ENCODE measurements around the gene SLC9A9.

Gene SLC9A9

DNA sequence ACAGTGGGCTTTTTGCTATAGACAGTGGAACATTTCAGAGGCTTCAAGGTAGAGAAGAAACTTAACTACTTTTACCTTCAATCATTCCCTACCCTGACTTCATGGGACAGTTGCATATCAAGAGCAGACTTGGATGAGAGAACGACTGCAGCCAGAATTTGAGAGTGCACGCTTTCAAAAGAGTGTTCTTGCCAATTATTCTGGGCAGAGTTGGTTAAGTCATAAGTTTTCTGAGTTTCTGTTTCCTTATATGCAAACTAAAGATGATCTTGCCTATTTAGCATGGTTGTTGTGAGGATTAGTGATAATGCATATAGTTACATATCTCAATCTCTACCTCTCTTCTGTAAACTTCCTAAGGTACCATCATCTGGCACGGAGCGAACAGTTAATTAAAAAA, 7.6 kb downstream of the SLC9A9 start:
- DNase-seq: no peak

DNA sequence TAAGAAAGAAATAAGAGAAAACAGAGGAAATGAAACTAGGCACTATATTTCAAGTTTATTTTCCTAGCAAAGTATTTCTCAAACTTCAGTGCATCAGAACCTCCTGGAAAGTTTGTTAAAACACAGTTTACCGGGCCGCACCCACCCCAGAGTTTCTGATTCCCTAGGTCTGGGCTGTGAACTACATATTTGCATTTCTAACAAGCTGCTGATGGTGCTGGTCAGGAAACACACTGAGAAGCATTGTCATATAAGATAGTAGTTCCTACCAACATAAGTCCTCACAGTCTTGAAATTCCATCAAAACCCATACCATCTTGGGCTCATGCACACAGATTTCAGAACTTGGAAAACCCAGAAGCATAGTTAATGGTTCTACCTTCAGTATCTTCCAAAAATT, 8.3 kb downstream of the SLC9A9 start:
- DNase-seq: no peak

DNA sequence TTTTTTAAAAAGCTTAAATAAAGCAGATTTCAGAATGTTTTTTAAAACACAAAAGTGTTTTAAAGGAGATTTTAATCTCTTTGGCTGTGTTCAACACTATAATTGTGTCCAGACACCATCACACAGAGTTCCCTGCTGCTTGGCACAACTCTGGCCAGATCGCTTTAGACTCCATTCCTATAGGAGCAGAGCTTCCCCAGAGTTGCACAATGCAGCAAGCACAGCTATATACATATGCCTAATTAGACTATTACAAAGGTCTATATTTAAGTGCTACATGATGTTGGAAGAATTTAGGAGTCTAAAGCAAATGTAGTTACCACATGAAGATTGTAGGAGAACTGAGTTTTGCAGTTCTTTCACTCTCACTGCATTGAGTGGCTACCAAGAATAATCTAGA, 11.2 kb downstream of the SLC9A9 start:
- DNase-seq: no peak

DNA sequence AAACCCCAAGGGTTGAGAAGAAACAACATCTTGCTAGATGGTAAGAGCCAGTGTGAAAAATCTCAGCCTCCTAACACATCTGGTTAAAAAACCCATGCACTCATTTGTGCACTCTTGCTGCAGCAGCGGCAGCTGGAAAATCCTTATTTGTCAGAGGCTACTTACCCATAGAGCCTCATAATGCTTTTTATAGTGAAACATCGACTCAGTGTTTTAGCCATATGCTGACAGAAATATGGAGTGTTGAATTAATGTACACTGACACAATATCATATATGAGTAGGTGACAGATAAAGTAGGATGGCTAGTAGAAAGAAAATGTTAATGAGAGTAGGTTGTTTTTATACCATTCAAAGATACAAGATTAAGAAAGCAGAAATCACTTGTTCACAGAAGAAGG, 13.0 kb downstream of the SLC9A9 start:
- no peak for DNase-seq

DNA sequence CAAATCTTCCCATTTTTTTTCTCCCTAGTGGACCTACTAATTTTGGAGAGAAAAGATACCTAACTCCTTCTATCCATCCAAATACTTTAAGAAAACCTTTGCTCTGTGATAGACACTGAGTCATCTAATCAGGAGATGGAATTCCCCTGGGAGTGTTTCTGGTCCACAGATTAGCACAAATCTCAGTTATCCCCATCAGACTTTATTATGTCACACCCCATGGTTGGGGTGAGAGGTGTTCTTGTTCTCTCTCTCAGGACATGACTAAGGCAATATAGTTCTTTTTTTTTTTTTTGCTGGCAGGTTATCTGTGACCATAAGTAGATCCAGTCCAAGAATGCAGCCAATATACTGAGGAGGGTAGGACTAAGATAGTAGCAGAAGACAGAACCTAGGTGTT, 15.8 kb downstream of the SLC9A9 start:
- DNase-seq: no peak

DNA sequence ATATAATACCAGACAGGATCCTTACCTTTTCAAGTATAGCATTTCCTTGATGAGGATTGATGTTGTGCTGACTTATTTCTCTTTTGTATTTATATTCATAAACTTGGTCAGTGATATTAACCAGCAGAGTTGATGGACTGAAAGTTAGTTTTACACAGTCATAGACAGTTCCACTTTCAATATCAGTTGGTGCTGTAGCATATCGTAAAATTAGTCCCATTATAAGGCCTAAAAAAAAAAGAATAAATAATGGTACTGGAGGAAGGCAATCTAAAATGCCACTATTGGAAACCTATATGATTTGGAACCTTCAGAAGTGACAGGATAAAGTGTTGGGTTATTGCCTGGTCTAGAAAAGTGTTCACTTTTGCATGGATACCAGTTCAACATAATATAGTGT, 16.3 kb downstream of the SLC9A9 start:
- no peak for DNase-seq

DNA sequence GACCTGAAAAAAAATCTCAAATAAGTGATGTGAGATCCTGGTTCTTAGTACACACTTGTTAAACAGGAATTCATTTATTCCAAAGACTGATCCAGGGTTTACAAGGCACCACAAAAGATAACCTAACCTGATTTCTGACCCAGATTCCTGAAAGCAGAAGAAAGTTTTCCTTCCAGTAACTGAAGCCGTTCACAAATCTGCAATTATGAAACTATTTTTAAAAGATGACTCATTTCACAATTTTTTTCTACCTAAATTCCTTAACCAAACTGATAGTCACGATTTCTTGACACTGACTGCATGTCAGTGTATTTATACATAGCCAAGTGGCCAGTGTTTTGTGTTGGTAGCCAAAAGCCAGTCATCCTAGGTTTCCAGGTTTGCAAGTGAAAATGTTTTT, 17.1 kb downstream of the SLC9A9 start:
- DNase-seq: no peak

DNA sequence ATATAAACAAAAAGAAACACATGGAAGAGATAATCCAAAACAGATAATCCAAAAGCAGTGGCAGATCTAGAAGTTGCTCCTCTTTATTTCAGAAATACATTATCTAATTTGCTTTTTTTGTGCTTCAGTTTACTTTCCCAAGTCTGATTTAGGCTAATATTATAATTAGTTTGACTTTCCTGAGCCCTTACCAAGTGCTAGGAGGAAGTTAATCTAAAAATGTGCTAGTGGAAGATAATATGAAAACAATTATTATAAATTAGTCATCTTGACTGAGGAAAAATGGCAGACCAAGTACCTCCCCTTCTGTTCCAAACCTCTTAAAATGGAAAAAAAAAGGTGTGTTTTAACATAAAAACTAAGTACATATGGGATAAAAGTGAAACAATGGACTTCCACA, 17.5 kb downstream of the SLC9A9 start:
- no peak for DNase-seq

DNA sequence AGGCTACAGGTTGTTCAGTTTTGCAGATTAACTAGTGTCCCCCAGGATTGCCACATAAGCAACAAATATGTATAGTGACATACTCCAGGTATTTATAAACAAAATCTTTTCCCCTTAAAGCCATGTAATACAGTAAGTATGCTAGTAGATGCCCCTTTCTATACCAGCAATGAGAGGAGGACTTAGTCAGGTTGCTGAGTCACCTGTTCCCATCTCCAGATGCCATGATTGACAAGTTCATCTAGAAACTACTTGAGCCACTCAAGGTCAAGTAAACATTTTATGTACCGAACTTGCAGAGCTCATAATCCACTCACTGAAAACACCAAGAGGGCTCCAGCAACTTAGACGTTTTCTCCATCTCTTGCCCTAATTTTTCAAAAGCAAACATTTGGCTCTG, 18.2 kb downstream of the SLC9A9 start:
- no peak for DNase-seq

DNA sequence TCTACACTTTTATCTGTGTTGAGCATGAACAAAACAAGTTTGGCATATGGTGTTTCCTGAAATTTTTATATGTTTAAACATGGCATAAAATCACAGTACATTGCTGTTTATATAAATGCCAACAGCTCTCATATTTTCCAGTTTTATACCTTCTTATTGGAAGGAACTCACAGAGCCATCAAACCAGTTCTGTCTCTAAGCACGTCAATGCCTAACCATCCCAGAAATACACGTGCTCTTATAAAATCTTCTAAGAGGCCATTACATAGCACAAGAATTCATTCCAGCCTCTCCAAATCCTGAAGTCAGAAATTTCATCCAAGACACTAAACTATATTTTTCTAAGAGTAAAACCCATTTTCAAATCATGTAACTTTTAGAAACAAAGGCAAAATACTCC, 20.8 kb downstream of the SLC9A9 start:
- no peak for DNase-seq

DNA sequence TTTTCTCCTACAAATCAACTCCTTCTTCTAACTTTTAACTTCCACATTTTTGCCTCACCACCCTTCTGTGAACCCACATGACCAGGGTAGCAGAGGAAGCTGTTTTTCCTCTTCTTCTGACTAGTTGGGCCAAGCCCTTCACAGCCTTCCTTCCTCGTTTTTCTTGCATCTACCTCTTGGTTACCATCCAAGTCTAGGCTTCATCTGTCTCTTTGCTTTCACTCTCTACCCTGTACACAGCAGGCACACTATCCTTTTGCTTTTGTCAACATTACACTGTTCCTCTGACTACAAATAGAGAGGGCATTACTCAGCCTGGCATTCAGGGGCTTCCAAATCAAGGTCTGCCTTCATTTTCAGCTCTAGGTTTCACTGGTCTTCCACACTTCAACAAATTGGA, 22.0 kb downstream of the SLC9A9 start:
- DNase-seq: no peak

DNA sequence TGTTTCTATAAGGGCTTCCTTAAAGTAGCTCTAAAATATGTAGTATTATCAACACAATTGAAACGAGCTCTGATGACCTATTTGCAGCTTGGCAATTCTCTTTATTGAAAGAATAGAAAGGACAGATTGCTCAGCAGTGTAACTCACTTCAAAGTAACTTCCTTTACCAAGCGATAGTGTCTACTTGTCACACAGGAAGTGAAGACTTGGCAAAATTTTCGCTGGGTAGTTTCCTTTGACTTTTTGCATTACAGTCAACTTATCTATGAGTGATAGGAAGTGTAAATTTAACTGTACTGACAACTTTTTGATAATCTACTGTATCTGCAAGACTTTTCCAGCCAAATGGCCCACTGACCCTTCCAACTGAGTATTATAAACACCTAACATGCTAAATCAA, 22.8 kb downstream of the SLC9A9 start:
- no peak for DNase-seq

DNA sequence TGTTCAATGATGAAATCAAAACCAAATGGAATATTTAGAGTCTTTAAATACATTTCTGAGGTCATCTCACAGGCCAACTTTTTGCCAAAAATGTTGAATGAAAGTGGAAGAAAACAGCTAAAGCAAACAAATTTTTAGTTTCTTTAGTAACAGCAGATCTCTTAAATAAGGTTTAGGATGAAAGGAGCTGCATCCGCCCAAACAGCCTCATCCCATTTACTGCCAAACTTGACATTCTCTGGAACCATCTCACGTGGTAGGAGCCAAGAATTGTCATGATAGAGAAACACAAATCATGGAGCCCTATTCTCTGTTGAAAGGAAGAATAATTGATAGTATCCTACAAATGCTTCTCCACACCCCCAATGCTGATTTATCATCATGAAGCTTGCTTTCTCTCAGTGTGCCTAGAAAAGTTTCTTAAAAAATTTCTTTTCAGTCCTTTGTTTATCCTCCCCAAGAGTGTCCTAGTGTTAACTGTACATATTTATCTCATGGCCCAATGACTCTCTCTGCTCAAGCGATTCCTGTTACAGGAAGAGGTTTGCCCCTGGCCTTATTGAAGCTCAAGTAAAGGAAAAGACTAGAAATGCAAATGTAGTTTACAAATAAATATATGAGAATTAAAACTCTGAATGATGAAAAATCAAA, 23.4 kb downstream of the SLC9A9 start:
- no peak for DNase-seq

DNA sequence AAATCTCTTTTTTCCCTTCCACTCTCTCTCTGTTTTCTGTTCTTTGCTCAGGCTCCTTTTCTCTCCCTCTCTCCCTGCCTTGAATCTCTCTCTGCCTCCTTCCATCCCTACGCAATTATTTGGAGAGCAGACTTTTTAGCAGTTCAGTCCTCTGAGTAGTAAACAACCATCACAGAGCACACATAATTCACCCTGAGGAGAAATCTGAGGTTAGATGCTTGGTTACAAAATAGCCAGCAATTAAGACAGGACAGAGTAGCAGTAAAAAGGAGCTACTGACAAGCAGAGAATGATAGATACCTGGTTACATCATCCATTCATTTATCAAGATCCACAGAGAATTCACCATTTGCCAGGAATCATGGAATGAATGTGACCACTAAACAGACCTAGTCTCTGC, 25.5 kb downstream of the SLC9A9 start:
- DNase-seq: no peak

DNA sequence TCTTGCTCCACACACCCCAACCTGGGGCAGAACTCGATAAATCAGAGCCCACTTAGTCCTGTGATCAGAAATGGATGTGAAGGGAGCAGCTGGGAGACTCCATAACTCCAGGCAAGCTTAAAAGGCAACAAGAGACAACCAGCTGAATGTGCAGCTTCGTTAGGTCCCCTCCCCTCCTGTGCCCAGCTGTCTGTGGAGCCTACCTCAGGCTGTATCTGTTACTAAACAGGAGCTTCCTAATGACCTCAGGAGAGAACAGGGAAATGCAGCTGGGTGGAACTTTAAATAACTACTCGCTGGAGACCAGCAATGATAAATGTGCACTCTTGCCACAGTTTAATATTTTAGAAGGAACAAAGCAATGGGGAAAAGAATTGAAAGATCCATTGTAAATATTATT, 25.9 kb downstream of the SLC9A9 start:
- no peak for DNase-seq

DNA sequence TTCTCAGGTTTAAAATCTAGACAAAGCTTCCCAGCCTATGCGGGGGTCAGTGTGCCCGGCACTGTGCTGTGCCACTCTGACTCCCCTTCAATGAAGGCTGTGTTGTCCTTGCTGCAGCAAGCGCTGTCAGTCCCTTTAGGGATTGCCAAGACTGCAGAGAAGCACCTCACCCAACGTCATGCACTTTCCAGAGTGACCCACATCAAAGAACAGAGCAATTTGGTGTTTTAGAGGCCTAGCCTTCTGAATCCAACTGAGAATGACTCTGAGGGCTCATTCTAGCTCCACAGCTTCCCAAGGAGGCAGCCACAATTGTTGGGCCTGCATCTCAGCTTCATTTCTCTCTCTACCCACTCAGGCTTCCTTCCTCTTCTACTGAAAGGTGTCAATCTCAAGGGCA, 26.4 kb downstream of the SLC9A9 start:
- no peak for DNase-seq

DNA sequence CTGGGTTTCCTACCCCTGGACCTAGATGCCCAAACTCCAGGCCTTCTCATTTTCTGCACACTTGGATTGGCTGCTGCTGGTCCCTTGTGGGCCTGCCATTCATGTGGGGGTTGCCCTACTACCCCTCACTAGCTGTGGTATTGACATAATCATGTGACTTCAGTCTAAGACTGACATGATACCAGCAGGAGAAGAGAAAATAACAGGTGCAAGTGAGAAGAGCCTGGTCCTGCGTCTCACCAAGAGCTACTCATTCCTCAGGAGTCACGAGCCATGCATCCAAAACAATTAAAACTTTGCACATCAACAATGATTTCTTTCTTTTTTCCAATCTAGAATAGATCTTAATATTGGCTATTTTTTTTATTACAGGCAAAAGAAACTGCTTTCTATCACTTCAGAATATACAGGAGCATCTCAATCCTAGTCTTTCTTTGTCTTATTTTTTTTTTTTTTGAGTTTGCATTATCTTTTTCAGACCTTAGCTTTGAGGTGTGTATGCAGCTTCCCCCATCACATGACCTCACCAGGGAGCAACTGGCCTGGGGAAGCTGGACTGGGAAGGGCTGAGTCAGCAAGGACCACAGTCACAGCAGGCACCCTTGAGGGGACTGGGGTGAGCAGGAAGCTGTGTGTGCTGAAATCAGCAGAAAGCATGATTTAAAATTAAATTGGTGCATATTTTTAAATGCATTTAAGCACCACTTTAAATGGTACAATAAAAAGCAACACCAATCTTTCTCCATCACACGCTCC, 27.6 kb downstream of the SLC9A9 start:
- DNase-seq: no peak

DNA sequence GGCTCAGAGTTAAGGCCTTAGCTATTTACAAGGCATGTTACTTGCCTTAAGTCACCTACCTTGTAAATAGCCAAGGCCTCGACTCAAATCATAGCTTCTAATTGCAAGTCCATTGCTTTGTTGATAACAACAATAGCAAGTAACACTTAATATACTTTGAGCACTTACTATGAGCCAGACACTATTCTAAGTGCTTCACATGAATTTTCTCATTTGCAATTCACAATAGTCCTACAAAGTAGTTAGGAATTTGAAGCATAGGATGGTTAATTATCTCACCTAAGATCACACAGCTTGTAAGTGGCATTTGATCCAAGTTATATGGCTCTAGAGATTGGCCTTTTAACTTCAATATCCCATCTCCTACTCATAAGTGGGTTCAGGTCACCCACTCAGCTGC, 28.4 kb downstream of the SLC9A9 start:
- DNase-seq: no peak

DNA sequence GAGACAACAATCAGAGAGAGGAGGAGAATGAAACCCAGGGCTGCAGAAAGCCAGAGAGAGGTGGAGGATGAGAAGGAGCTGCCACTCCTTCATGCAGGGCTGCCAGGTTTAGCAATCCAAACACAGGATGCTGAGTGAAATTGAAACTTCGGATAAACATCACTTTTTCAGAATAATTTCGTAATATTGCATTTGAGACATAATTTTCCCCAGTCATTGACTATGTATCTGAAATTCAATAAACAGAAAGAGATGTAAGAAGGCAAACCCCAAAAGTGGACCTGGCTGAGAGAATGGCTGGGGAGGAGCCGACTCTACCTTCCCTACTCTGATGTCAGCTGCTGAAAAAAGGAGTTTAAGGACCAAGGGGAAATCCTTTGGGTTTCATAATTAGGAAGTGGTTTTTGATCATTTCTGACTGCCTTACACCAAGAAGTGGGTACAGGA, 33.8 kb downstream of the SLC9A9 start:
- no peak for DNase-seq

DNA sequence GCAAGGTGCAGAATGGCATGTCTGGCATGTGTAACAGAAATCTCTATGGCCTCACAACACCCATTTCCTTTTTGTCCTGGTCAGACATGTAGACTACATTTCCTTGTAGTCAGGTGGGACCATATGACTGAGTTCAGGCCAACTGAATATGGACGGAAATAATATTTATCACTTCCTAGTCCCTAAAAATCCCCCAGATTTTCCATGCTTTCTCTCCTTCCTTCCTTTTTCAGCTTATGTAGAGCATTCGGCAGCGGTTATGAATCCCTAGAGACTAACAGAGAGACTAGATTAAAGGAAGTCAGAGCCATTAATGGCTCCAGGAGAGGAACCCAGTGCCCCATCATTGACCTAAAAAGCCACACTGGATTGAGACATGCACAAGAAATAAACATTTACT, 35.8 kb downstream of the SLC9A9 start:
- no peak for DNase-seq

DNA sequence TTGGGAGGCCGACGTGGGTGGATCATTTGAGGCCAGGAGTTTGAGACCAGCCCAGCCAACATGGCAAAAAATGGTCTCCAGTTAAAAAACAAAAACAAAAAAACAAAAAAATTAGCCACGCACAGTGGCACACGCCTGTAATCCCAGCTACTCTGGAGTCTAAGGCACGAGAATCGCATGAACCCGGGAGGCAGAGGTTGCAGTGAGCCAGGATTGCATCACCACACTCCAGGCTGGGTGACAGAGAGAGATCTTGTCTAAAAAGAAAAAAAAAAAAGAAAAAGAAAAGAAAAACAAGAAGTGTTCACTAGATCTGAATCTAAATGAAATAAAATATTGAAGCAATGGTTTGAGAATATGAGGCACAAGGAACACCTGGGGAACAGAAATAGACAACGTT, 36.7 kb downstream of the SLC9A9 start:
- no peak for DNase-seq

DNA sequence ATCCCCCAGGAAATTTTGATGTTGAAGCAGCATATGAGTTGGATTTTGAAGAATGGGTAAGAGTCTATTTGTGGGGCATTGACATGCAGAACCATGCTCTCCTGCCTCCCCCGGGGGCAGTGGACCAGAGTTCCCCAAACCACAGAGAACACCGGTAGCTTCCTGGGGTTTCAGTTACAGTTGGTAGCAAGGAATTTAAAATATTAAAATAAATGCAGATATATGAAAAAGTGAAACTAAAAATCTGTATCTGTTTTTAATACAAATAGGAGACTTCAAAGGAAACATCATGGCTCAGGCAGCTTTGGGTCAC, 37.4 kb downstream of the SLC9A9 start:
- DNase-seq: no peak

DNA sequence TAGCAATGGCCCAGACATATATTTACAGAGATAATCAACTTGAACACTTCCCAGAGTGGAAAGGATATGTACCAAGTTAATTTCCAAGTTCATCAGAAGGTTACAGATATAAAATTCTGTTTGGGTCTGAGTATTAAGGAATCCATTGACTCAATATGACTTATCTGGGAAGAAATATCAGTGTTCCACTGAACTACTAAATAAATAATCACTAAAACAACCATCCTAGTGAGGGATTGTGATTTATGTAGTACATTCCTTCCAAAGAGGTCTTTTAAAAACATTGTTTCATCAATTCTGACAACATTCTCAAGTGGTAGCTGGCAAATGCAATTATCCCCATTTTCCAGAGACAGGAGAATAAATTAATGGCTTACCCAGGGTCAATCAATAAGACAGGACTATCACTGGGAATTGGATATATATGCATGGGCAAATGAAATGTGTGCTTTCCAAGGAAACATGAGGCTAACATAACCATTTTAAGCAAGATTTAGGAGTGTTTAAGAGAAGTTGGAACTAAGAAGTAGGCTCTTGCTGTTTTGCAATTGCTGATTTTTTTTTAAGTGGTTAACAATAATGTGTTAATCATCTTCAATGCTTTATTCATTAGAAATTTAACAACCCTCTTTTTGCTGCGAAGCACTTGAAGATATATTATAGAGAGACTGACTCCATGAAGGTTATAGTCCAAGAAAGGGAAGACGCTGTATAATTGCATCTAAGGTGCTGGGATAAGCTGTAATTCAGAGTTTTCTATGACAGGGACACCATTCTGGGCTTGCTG, 37.9 kb downstream of the SLC9A9 start:
- no peak for DNase-seq

DNA sequence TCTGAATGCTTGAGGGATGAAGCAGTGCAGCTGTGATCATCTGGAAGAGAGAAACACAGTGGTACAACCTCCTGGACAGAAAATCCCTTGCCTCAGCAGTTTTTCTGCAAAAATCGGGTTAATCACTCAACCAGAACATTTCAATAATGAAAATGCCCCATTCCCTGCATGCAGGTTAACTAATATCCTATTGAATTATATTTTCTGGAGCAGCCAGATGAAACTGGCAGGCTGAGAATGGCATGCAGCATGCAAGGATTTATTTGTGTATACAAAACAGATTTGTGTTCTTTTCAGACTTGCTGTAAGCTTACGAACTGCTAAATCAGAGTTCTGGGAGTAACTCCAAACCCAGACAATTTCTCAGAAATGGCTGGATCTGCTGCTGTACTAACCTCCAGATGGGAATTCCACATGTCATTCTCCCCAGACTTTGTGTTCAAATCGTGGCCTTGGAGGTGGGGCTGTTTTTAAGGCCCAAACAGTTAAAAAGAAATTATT, 39.1 kb downstream of the SLC9A9 start:
- DNase-seq: peak; percentile 74
